MCF 10A (cell line): ENCODE measurements around the gene SLC35A3. TPM values are rescaled to one million over a fixed set of nuclear protein-coding genes. Genes with fewer than 3 reads are reported as not detected.
A peak's percentile ranks its signal among the peaks of the same experiment; 100 is the strongest.

ENCODE experiments used
- BruUV-seq: library from RNA; stranded (reverse); fragments of 400-500 nt; replicated peaks from 2 replicates; lab custom pipeline; 2021; lab: Mats Ljungman, UMichigan
- CTCF ChIA-PET: fragments of 300-600 bp; sonication (Branson Sonifier 250); formaldehyde crosslinking; extraction: SDS; loops from one replicate; lab custom pipeline; 2021; ENCODE audit warnings: antibody characterized with exemption, inconsistent platforms; lab: Yijun Ruan, JAX
- POLR2A ChIA-PET: fragments of 300-600, 350-650 bp; sonication (Branson Sonifier 250); formaldehyde crosslinking; extraction: SDS; loops from one replicate; lab custom pipeline; 2020; ENCODE audit warnings: antibody characterized with exemption, inconsistent platforms; lab: Yijun Ruan, JAX
- DNase-seq: peaks from one replicate; pipeline ENCODE4 v3.0.0-alpha.2; 2018; ENCODE audit not compliant: unreplicated experiment
- H3K27ac Mint-ChIP-seq: one replicate; pipeline ENCODE4 v1.8.0; 2022; ENCODE audit warnings: mild to moderate bottlenecking, low read depth, mixed read lengths; ENCODE audit not compliant: unreplicated experiment
- H3K27me3 Mint-ChIP-seq: one replicate; pipeline ENCODE4 v1.8.0; 2022; ENCODE audit warnings: mixed read lengths; ENCODE audit not compliant: insufficient read depth, unreplicated experiment
- H3K36me3 Mint-ChIP-seq: one replicate; pipeline ENCODE4 v1.8.0; 2022; ENCODE audit warnings: mild to moderate bottlenecking, moderate library complexity, mixed read lengths; ENCODE audit not compliant: insufficient read depth, unreplicated experiment
- H3K4me1 Mint-ChIP-seq: one replicate; pipeline ENCODE4 v1.8.0; 2022; ENCODE audit warnings: mixed read lengths; ENCODE audit not compliant: insufficient read depth, unreplicated experiment
- H3K4me3 Mint-ChIP-seq: one replicate; pipeline ENCODE4 v1.8.0; 2022; ENCODE audit warnings: mild to moderate bottlenecking, moderate library complexity, mixed read lengths; ENCODE audit not compliant: unreplicated experiment
- H3K9me3 Mint-ChIP-seq: one replicate; pipeline ENCODE4 v1.8.0; 2022; ENCODE audit warnings: mixed read lengths; ENCODE audit not compliant: unreplicated experiment
- CTCF ChIP-seq: fragments of 200-600 bp; IDR thresholded peaks from one replicate; pipeline ENCODE4 v1.8.0; 2022; ENCODE audit warnings: antibody characterized with exemption, mild to moderate bottlenecking; ENCODE audit not compliant: unreplicated experiment
- intact Hi-C: fragments of 100-400 bp; cut with micrococcal nuclease; formaldehyde crosslinking; loops from 2 replicates; pipeline ENCODE4 v1.14.1; 2022
- total RNA-seq: library from RNA; stranded (reverse); gene quantifications from 2 replicates; pipeline ENCODE4 v1.2.3, GENCODE V29; 2022

The SLC35A3 gene
- total RNA-seq, 1 experiment from 2014 or later: 15.1 TPM

GRCh38 chr1:99942723-99943122, 27.1 kb upstream of the SLC35A3 start:
- Mint-ChIP-seq H3K36me3 (no peaks in the 10 kb centered on the region), H3K27ac (no peak overlapping the region), H3K9me3 (no peaks in the 10 kb centered on the region), H3K4me1 (no peaks in the 10 kb centered on the region), H3K27me3 (no peaks in the 10 kb centered on the region), H3K4me3 (no peak overlapping the region)
- no TSS peak for BruUV-seq
- intact Hi-C loops: no loop called here
- ChIA-PET POLR2A (no interaction called here), CTCF (no interaction called here)
- TF ChIP-seq CTCF: no peak
- DNase-seq: no peak

- POLR2A ChIA-PET: no interaction called here
- no peak for TF ChIP-seq CTCF
- BruUV-seq: no TSS peak
- DNase-seq: peak; percentile 28
- no peaks in the 10 kb centered on the region for H3K4me1 Mint-ChIP-seq
- no peak overlapping the region for H3K27ac Mint-ChIP-seq
- no peaks in the 10 kb centered on the region for H3K9me3 Mint-ChIP-seq
- H3K27me3 Mint-ChIP-seq: no peaks in the 10 kb centered on the region
- H3K4me3 Mint-ChIP-seq: no peak overlapping the region
- intact Hi-C loops: no loop called here
- CTCF ChIA-PET: interaction anchor here (0.7 kb wide), 1 partner anchor 29 kb away, joined by 4 read pairs; no protein-coding TSS in a partner anchor
- no peaks in the 10 kb centered on the region for H3K36me3 Mint-ChIP-seq
Observed at GRCh38 chr1:99943223-99943794, 26.5 kb upstream of the SLC35A3 start.

- no peak overlapping the region for H3K4me3 Mint-ChIP-seq
- no peaks in the 10 kb centered on the region for H3K27me3 Mint-ChIP-seq
- H3K27ac Mint-ChIP-seq: no peak overlapping the region
- no peak for DNase-seq
- POLR2A ChIA-PET: interaction anchor here (0.8 kb wide), 1 partner anchor 94 kb away, joined by 4 read pairs; a partner anchor contains a TSS
- no peak for TF ChIP-seq CTCF
- CTCF ChIA-PET: no interaction called here
- H3K9me3 Mint-ChIP-seq: no peaks in the 10 kb centered on the region
- intact Hi-C loops: no loop called here
- H3K4me1 Mint-ChIP-seq: no peaks in the 10 kb centered on the region
- H3K36me3 Mint-ChIP-seq: no peaks in the 10 kb centered on the region
- BruUV-seq: no TSS peak
Observed at GRCh38 chr1:99944192-99944591, 25.6 kb upstream of the SLC35A3 start.

- ChIA-PET CTCF (no interaction called here), POLR2A (interaction anchor here (0.6 kb wide), 1 partner anchor 75 kb away, joined by 3 read pairs; no protein-coding TSS in a partner anchor)
- intact Hi-C loops: no loop called here
Observed at GRCh38 chr1:99945174-99945573, 24.6 kb upstream of the SLC35A3 start.

More at GRCh38 chr1:99945174-99945573, 24.6 kb upstream of the SLC35A3 start:
- no peaks in the 10 kb centered on the region for H3K36me3 Mint-ChIP-seq
- BruUV-seq: no TSS peak
- H3K27ac Mint-ChIP-seq: no peak overlapping the region
- no peaks in the 10 kb centered on the region for H3K27me3 Mint-ChIP-seq
- no peaks in the 10 kb centered on the region for H3K9me3 Mint-ChIP-seq
- no peak for TF ChIP-seq CTCF
- no peak overlapping the region for H3K4me3 Mint-ChIP-seq
- no peak for DNase-seq
- no peaks in the 10 kb centered on the region for H3K4me1 Mint-ChIP-seq
